WTC11 (cell line): ENCODE data around the gene POLR3B. TPM values are rescaled to one million over a fixed set of nuclear protein-coding genes. Genes with fewer than 3 reads are reported as not detected.

ENCODE experiments used
- ATAC-seq: fragments of 200-7000 bp; cut with Tn5 transposase; 2 replicates; pipeline ENCODE4 v1.10.0; 2021; ENCODE audit warnings: mild to moderate bottlenecking, moderate library complexity
- CTCF ChIA-PET: fragments of 300-600 bp; sonication (Branson Sonifier 250); formaldehyde crosslinking; loops from one replicate; lab custom pipeline; 2021; ENCODE audit warnings: antibody characterized with exemption; lab: Charles Lee
- POLR2A ChIA-PET: fragments of 350-600 bp; sonication (Branson Sonifier 250); formaldehyde crosslinking; loops from one replicate; lab custom pipeline; 2021; ENCODE audit warnings: antibody characterized with exemption; lab: Charles Lee
- DNase-seq: peaks from one replicate; pipeline ENCODE4 v3.0.0; 2021; ENCODE audit warnings: low spot score
- H3K27ac Mint-ChIP-seq: 2 replicates; pipeline ENCODE4 v1.8.0; 2021; ENCODE audit warnings: mixed read lengths
- H3K27me3 Mint-ChIP-seq: 2 replicates; pipeline ENCODE4 v1.8.0; 2021; ENCODE audit warnings: low read depth, mild to moderate bottlenecking, moderate library complexity, mixed read lengths
- H3K36me3 Mint-ChIP-seq: 2 replicates; pipeline ENCODE4 v1.8.0; 2021; ENCODE audit warnings: mixed read lengths
- H3K4me1 Mint-ChIP-seq: 2 replicates; pipeline ENCODE4 v1.8.0; 2022; ENCODE audit warnings: mixed read lengths
- H3K4me3 Mint-ChIP-seq: 2 replicates; pipeline ENCODE4 v1.8.0; 2021; ENCODE audit warnings: mild to moderate bottlenecking, moderate library complexity, mixed read lengths
- H3K9me3 Mint-ChIP-seq: 2 replicates; pipeline ENCODE4 v1.8.0; 2021; ENCODE audit warnings: mixed read lengths
- FOXJ3 ChIP-seq: sonication (generic); formaldehyde crosslinking; IDR thresholded peaks from 2 replicates; pipeline ENCODE4 v1.9.0; 2021; ENCODE audit warnings: missing genetic modification reagents, mild to moderate bottlenecking, borderline replicate concordance
- FOXP1 ChIP-seq: sonication (generic); formaldehyde crosslinking; IDR thresholded peaks from 2 replicates; pipeline ENCODE4 v1.8.0; 2022; ENCODE audit warnings: missing genetic modification reagents, mild to moderate bottlenecking, moderate library complexity, borderline replicate concordance
- HMGA2 ChIP-seq: fragments of 250-450 bp; sonication (Bioruptor Pico); IDR thresholded peaks from 2 replicates; pipeline ENCODE4 v1.4.0; 2021; ENCODE audit warnings: mild to moderate bottlenecking, moderate library complexity
- NFYB ChIP-seq: sonication (generic); formaldehyde crosslinking; conservative IDR thresholded peaks from 2 replicates; pipeline ENCODE4 v1.8.0; 2022; ENCODE audit warnings: low read depth, missing genetic modification reagents
- NR2C2 ChIP-seq: sonication (generic); formaldehyde crosslinking; IDR thresholded peaks from 2 replicates; pipeline ENCODE4 v1.8.0; 2022; ENCODE audit warnings: mild to moderate bottlenecking, missing genetic modification reagents
- NR3C1 ChIP-seq: sonication (generic); formaldehyde crosslinking; conservative IDR thresholded peaks from 2 replicates; pipeline ENCODE4 v1.8.1; 2023; ENCODE audit warnings: low read depth, mild to moderate bottlenecking, missing genetic modification reagents
- TEAD4 ChIP-seq: sonication (generic); formaldehyde crosslinking; IDR thresholded peaks from 2 replicates; pipeline ENCODE4 v1.8.0; 2022; ENCODE audit warnings: mild to moderate bottlenecking, missing genetic modification reagents
- ZNF232 ChIP-seq: sonication (generic); formaldehyde crosslinking; IDR thresholded peaks from 2 replicates; pipeline ENCODE4 v1.8.0; 2022; ENCODE audit warnings: mild to moderate bottlenecking, missing genetic modification reagents
- ZNF317 ChIP-seq: sonication (generic); formaldehyde crosslinking; IDR thresholded peaks from 2 replicates; pipeline ENCODE4 v1.8.1; 2023; ENCODE audit warnings: low read depth, mild to moderate bottlenecking, moderate library complexity, missing genetic modification reagents, borderline replicate concordance
- total RNA-seq: library from RNA; stranded (reverse); gene quantifications from 3 replicates; pipeline ENCODE4 v1.2.3, GENCODE V29; 2021
- TF ChIP-seq, protein P1 (sequence below): fragments of 200-600 bp; IDR thresholded peaks from 2 replicates; pipeline ENCODE4 v1.8.0; 2022; ENCODE audit warnings: antibody characterized with exemption
- TF ChIP-seq, protein P2 (sequence below): sonication (generic); formaldehyde crosslinking; IDR thresholded peaks from 2 replicates; pipeline ENCODE4 v1.8.1; 2023; ENCODE audit warnings: mild to moderate bottlenecking, missing genetic modification reagents, moderate library complexity
- TF ChIP-seq, protein P3 (sequence below): sonication (generic); formaldehyde crosslinking; IDR thresholded peaks from 2 replicates; pipeline ENCODE4 v1.8.0; 2022; ENCODE audit warnings: mild to moderate bottlenecking, missing genetic modification reagents
- TF ChIP-seq, protein P4 (sequence below): sonication (generic); formaldehyde crosslinking; IDR thresholded peaks from 2 replicates; pipeline ENCODE4 v1.8.0; 2023; ENCODE audit warnings: mild to moderate bottlenecking, missing genetic modification reagents
- TF ChIP-seq, protein P5 (sequence below): sonication (generic); formaldehyde crosslinking; IDR thresholded peaks from 2 replicates; pipeline ENCODE4 v1.8.1; 2023; ENCODE audit warnings: mild to moderate bottlenecking, missing genetic modification reagents, moderate library complexity
- TF ChIP-seq, protein P6 (sequence below): fragments of 250-450 bp; sonication (Bioruptor Pico); IDR thresholded peaks from 2 replicates; pipeline ENCODE4 v1.9.0; 2021; ENCODE audit warnings: mild to moderate bottlenecking

POLR3B gene
- total RNA-seq, 1 experiment from 2014 or later: 9.0 TPM

DNA sequence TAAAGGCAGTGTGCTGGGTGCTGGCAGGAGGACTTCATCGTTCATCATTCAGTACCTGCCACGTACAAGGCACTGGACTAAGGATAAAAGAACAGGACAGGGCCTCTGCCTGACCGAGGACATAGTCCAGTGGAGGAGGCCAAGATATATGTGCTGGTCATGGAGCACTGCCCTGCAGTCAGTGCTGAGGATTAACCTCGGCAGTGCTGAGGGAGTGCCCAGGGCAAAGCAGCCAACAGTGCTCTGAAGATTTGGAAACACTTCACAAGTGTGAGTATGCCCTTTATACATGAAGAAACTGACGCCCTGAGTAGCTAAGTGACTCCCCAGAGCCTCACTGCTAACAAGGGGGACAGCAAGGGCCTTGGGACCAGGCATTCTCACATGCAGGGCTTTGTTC lies 153.8 kb downstream of the POLR3B start:
- no peak for DNase-seq
- no peak for TF ChIP-seq HMGA2
- TF ChIP-seq, all 79 proteins: peak for 0
- Mint-ChIP-seq H3K4me1 (peaks cover 7% of the 10 kb centered on the region), H3K9me3 (peaks cover 3% of the 10 kb centered on the region; the same call in 1 of the 2 replicates), H3K36me3 (no peaks in the 10 kb centered on the region), H3K27ac (no peak overlapping the region), H3K27me3 (no peaks in the 10 kb centered on the region), H3K4me3 (no peak overlapping the region)
- ChIA-PET CTCF (interaction anchor here (1.8 kb wide), 1 partner anchor 408 kb away, joined by 6 read pairs; no protein-coding TSS in a partner anchor), POLR2A (no interaction called here)
- no peak for ATAC-seq

DNA sequence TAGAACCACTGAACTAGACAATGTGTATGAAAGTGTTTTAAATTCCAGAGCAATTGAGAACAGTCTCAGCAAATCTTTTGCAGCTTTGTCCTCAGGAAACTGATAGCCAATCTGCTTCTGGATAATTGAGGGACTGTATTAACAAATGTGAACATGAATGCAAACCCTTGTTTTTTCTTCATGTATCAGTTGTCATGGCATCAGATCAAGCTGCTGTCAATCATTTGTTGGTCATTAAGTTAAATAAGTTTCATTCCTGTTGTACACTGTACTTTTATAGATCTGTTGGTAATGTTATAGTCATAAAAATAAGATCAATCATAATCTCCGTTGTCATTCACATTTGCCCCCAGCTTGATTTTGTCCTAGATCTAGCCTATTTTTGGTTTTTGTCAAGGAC lies 159.8 kb downstream of the POLR3B start:
- ChIA-PET CTCF (interaction anchor here (2.5 to 2.6 kb wide), 2 partner anchors 325 to 401 kb away, joined by 5 to 7 read pairs; no protein-coding TSS in a partner anchor), POLR2A (no interaction called here)
- Mint-ChIP-seq H3K4me1 (no peaks in the 10 kb centered on the region), H3K27ac (no peak overlapping the region), H3K4me3 (no peak overlapping the region), H3K27me3 (no peaks in the 10 kb centered on the region), H3K36me3 (no peaks in the 10 kb centered on the region), H3K9me3 (peaks cover 3% of the 10 kb centered on the region; the same call in 1 of the 2 replicates)
- TF ChIP-seq, protein P1, sequence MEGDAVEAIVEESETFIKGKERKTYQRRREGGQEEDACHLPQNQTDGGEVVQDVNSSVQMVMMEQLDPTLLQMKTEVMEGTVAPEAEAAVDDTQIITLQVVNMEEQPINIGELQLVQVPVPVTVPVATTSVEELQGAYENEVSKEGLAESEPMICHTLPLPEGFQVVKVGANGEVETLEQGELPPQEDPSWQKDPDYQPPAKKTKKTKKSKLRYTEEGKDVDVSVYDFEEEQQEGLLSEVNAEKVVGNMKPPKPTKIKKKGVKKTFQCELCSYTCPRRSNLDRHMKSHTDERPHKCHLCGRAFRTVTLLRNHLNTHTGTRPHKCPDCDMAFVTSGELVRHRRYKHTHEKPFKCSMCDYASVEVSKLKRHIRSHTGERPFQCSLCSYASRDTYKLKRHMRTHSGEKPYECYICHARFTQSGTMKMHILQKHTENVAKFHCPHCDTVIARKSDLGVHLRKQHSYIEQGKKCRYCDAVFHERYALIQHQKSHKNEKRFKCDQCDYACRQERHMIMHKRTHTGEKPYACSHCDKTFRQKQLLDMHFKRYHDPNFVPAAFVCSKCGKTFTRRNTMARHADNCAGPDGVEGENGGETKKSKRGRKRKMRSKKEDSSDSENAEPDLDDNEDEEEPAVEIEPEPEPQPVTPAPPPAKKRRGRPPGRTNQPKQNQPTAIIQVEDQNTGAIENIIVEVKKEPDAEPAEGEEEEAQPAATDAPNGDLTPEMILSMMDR: no peak
- TF ChIP-seq TEAD4 (CRISPR knock-in tag): no peak
- no peak for TF ChIP-seq FOXP1 (CRISPR knock-in tag)
- TF ChIP-seq, protein P2, sequence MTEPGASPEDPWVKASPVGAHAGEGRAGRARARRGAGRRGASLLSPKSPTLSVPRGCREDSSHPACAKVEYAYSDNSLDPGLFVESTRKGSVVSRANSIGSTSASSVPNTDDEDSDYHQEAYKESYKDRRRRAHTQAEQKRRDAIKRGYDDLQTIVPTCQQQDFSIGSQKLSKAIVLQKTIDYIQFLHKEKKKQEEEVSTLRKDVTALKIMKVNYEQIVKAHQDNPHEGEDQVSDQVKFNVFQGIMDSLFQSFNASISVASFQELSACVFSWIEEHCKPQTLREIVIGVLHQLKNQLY (CRISPR knock-in tag): no peak
- TF ChIP-seq, protein P3, sequence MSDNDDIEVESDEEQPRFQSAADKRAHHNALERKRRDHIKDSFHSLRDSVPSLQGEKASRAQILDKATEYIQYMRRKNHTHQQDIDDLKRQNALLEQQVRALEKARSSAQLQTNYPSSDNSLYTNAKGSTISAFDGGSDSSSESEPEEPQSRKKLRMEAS (CRISPR knock-in tag): no peak
- TF ChIP-seq ZNF232 (CRISPR knock-in tag): no peak
- no peak for TF ChIP-seq ZNF317 (CRISPR knock-in tag)
- TF ChIP-seq, protein P4, sequence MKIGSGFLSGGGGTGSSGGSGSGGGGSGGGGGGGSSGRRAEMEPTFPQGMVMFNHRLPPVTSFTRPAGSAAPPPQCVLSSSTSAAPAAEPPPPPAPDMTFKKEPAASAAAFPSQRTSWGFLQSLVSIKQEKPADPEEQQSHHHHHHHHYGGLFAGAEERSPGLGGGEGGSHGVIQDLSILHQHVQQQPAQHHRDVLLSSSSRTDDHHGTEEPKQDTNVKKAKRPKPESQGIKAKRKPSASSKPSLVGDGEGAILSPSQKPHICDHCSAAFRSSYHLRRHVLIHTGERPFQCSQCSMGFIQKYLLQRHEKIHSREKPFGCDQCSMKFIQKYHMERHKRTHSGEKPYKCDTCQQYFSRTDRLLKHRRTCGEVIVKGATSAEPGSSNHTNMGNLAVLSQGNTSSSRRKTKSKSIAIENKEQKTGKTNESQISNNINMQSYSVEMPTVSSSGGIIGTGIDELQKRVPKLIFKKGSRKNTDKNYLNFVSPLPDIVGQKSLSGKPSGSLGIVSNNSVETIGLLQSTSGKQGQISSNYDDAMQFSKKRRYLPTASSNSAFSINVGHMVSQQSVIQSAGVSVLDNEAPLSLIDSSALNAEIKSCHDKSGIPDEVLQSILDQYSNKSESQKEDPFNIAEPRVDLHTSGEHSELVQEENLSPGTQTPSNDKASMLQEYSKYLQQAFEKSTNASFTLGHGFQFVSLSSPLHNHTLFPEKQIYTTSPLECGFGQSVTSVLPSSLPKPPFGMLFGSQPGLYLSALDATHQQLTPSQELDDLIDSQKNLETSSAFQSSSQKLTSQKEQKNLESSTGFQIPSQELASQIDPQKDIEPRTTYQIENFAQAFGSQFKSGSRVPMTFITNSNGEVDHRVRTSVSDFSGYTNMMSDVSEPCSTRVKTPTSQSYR (CRISPR knock-in tag): no peak
- no peak for TF ChIP-seq NFYB
- TF ChIP-seq FOXJ3 (CRISPR knock-in tag): no peak
- TF ChIP-seq, protein P5, sequence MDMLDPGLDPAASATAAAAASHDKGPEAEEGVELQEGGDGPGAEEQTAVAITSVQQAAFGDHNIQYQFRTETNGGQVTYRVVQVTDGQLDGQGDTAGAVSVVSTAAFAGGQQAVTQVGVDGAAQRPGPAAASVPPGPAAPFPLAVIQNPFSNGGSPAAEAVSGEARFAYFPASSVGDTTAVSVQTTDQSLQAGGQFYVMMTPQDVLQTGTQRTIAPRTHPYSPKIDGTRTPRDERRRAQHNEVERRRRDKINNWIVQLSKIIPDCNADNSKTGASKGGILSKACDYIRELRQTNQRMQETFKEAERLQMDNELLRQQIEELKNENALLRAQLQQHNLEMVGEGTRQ: no peak
- TF ChIP-seq NR2C2: no peak
- TF ChIP-seq, protein P6, sequence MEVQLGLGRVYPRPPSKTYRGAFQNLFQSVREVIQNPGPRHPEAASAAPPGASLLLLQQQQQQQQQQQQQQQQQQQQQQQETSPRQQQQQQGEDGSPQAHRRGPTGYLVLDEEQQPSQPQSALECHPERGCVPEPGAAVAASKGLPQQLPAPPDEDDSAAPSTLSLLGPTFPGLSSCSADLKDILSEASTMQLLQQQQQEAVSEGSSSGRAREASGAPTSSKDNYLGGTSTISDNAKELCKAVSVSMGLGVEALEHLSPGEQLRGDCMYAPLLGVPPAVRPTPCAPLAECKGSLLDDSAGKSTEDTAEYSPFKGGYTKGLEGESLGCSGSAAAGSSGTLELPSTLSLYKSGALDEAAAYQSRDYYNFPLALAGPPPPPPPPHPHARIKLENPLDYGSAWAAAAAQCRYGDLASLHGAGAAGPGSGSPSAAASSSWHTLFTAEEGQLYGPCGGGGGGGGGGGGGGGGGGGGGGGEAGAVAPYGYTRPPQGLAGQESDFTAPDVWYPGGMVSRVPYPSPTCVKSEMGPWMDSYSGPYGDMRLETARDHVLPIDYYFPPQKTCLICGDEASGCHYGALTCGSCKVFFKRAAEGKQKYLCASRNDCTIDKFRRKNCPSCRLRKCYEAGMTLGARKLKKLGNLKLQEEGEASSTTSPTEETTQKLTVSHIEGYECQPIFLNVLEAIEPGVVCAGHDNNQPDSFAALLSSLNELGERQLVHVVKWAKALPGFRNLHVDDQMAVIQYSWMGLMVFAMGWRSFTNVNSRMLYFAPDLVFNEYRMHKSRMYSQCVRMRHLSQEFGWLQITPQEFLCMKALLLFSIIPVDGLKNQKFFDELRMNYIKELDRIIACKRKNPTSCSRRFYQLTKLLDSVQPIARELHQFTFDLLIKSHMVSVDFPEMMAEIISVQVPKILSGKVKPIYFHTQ (CRISPR knock-in tag): no peak
- TF ChIP-seq NR3C1: no peak
- no peak for ATAC-seq
- no peak for DNase-seq
